EL (cell line): ENCODE data around the gene TACSTD2.
"Not testable (repeated sequence)": the region's sequence is repeated elsewhere in the genome, so short reads cannot be mapped to it uniquely, and the experiment has no call there.

Source experiments
- DNase-seq: peaks from one replicate; pipeline ENCODE4 v3.0.0-alpha.2; 2016

TACSTD2 gene

GRCh38 chr1:58561633-58562032, 15.4 kb downstream of the TACSTD2 start:
- no peak for DNase-seq

GRCh38 chr1:58555393-58555792, 21.7 kb downstream of the TACSTD2 start:
- DNase-seq, result no peak

GRCh38 chr1:58551186-58552140, 25.6 kb downstream of the TACSTD2 start:
- no peak for DNase-seq

GRCh38 chr1:58549291-58549690, 27.8 kb downstream of the TACSTD2 start:
- DNase-seq, result not testable (repeated sequence)

- no peak for DNase-seq
These were observed 28.7 kb downstream of the TACSTD2 start for GRCh38 chr1:58548371-58548770.

GRCh38 chr1:58546520-58547308, 30.3 kb downstream of the TACSTD2 start, which contains the start of gene OMA1:
OMA1 (minus strand) TSS chr1:58546726; CDS start chr1:58539294, 7,432 bp downstream.
- DNase-seq, result peak; percentile 96

- peak; percentile 82 for DNase-seq
These were observed 31.2 kb downstream of the TACSTD2 start for GRCh38 chr1:58545591-58546519.

- DNase-seq, result no peak
These were observed 33.8 kb downstream of the TACSTD2 start for GRCh38 chr1:58543260-58543659.

- no peak for DNase-seq
These were observed 37.5 kb downstream of the TACSTD2 start for GRCh38 chr1:58539553-58539952.

- DNase-seq, result no peak
These were observed 38.2 kb downstream of the TACSTD2 start for GRCh38 chr1:58538821-58539220.

- DNase-seq, result not testable (repeated sequence)
These were observed 45.2 kb downstream of the TACSTD2 start for GRCh38 chr1:58531842-58532241.

- no peak for DNase-seq
These were observed 47.8 kb downstream of the TACSTD2 start for GRCh38 chr1:58529284-58529683.

GRCh38 chr1:58528518-58528917, 48.5 kb downstream of the TACSTD2 start:
- peak; percentile 64 for DNase-seq
